ENCODE data around the gene SEC23A.

The SEC23A gene

DNA sequence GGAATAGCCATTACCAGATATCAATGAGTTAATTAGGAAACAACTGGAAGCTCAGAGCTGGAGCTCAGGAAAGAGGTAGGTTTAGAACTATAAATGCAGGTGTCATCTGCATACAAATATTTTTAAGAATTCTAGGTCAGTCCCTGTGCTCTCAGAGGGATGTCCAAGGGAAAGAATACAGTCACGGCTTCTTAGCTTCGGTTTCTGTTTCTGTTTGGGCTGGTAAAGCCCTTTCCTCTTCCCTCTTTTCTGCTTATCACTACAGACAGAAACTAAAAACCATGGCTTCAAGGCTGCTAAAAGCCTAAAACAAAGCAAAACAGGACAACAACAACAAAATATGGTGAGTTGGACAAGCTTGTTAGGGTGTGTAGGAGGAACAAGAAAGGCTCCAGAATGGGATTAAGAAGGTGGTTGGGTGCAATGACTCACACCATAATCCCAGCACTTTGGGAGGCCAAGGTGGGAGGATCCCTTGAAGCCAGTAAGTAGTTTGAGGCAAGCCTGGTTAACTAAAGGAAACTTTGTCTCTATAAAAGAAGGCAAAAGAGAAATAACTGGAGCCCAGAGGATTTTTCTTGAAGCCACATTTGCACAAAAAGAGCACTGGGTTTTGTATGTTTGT is 113.0 kb downstream of the SEC23A start:
- DNase-seq (ENCODE audit: low spot score): no peak

GRCh38 chr14:38987781-38988180 is 115.3 kb downstream of the SEC23A start:
- no peak for DNase-seq (ENCODE audit: low spot score)

DNA sequence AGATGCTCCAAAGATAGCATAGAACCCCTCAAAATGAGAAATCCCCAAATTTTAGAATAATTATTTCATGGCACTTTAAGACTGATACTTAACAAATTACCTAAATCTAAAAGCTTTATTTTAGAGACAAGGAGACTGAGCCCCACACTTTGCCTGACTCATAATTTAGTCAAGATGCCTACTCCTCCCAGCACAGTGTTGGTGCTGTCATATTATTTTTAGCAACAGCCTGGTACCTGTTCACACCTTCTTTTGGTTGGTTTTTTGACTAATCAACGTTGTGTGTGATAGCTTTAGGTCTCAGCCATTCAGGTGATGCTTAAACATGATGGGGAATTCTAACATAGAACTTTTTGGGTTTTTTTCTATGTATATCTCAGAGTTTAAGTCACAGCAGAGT is 120.2 kb downstream of the SEC23A start:
- no peak for DNase-seq (ENCODE audit: low spot score)

GRCh38 chr14:38982278-38982677 is 120.8 kb downstream of the SEC23A start:
- no peak for DNase-seq (ENCODE audit: low spot score)

Data from ecto neural progenitor cell (in vitro differentiated cells).